DOHH2 (cell line): Measurements from ENCODE around the gene SCN7A.

Source experiments
- H3F3A ChIP-seq: fragments of 200-600 bp; sonication (generic), shearing (Covaris generic); 2 replicates; pipeline ENCODE4 v1.6.0; 2016; ENCODE audit warnings: antibody characterized with exemption, mild to moderate bottlenecking; ENCODE audit not compliant: control insufficient read depth, insufficient read depth
- H3K27ac ChIP-seq: fragments of 200-600 bp; sonication (generic); 2 replicates; pipeline ENCODE4 v1.5.1; 2014; ENCODE audit warnings: low read depth, mild to moderate bottlenecking, low read length, moderate library complexity
- H3K27me3 ChIP-seq: fragments of 200-600 bp; sonication (generic); 2 replicates; pipeline ENCODE4 v1.6.1; 2014; ENCODE audit warnings: mild to moderate bottlenecking, low read length, mixed read lengths; ENCODE audit not compliant: control insufficient read depth
- H3K36me3 ChIP-seq: fragments of 200-600 bp; sonication (generic); 2 replicates; pipeline ENCODE4 v1.6.1; 2014; ENCODE audit warnings: mild to moderate bottlenecking, low read length, moderate library complexity, mixed read lengths; ENCODE audit not compliant: control insufficient read depth
- H3K4me1 ChIP-seq: fragments of 200-600 bp; sonication (generic); 2 replicates; pipeline ENCODE4 v1.6.1; 2014; ENCODE audit warnings: mild to moderate bottlenecking, low read length, mixed read lengths; ENCODE audit not compliant: control insufficient read depth
- H3K4me2 ChIP-seq: fragments of 200-600 bp; sonication (generic); 2 replicates; pipeline ENCODE4 v1.6.0; 2014; ENCODE audit warnings: mild to moderate bottlenecking, low read length, moderate library complexity
- H3K4me3 ChIP-seq: fragments of 200-600 bp; sonication (generic); 2 replicates; pipeline ENCODE4 v1.5.1; 2014; ENCODE audit warnings: mild to moderate bottlenecking, low read length, mixed read lengths
- H3K79me2 ChIP-seq: fragments of 200-600 bp; sonication (generic); 2 replicates; pipeline ENCODE4 v1.6.1; 2014; ENCODE audit warnings: mild to moderate bottlenecking, low read length, mixed read lengths; ENCODE audit not compliant: control insufficient read depth
- H3K9me2 ChIP-seq: fragments of 200-600 bp; sonication (generic); replicated peaks from 2 replicates; pipeline ENCODE4 v1.6.1; 2014; ENCODE audit warnings: mild to moderate bottlenecking, low read length, mixed read lengths; ENCODE audit not compliant: control insufficient read depth
- H3K9me3 ChIP-seq: fragments of 200-600 bp; sonication (generic); 2 replicates; pipeline ENCODE4 v1.6.1; 2014; ENCODE audit warnings: antibody characterized with exemption, low read length, mixed read lengths; ENCODE audit not compliant: control insufficient read depth, insufficient read depth
- H4K20me1 ChIP-seq: fragments of 200-600 bp; sonication (generic); 2 replicates; pipeline ENCODE4 v1.6.0; 2014; ENCODE audit warnings: low read depth, mild to moderate bottlenecking, antibody characterized with exemption, low read length, moderate library complexity; ENCODE audit not compliant: control insufficient read depth, insufficient read depth
- CTCF ChIP-seq: fragments of 200-600 bp; sonication (generic); IDR thresholded peaks from one replicate; pipeline ENCODE4 v1.5.1; 2014; ENCODE audit warnings: antibody characterized with exemption, mild to moderate bottlenecking, low read depth, low read length; ENCODE audit not compliant: poor library complexity, severe bottlenecking
- EZH2phosphoT487 ChIP-seq: fragments of 200-600 bp; sonication (generic); IDR thresholded peaks from 2 replicates; pipeline ENCODE4 v1.6.1; 2017; ENCODE audit warnings: borderline replicate concordance, mild to moderate bottlenecking, antibody characterized with exemption, low read length, moderate library complexity, mixed read lengths

Gene SCN7A

GRCh38 chr2:166432331-166432730 is 61.7 kb downstream of the SCN7A start:
- H3K27ac ChIP-seq = no peak overlapping the region
- H3K79me2 ChIP-seq = no peaks in the 10 kb centered on the region
- TF ChIP-seq EZH2phosphoT487 = no peak
- TF ChIP-seq CTCF = no peak
- H4K20me1 ChIP-seq = no peaks in the 10 kb centered on the region
- no peak overlapping the region for H3K4me3 ChIP-seq
- H3K9me2 ChIP-seq = no peaks in the 10 kb centered on the region
- no peak overlapping the region for H3K4me2 ChIP-seq
- H3K4me1 ChIP-seq = no peaks in the 10 kb centered on the region
- H3F3A ChIP-seq = no peaks in the 10 kb centered on the region
- H3K9me3 ChIP-seq = no peaks in the 10 kb centered on the region
- no peaks in the 10 kb centered on the region for H3K27me3 ChIP-seq
- no peaks in the 10 kb centered on the region for H3K36me3 ChIP-seq

- no peaks in the 10 kb centered on the region for H3K9me2 ChIP-seq
- no peak overlapping the region for H3K4me3 ChIP-seq
- no peaks in the 10 kb centered on the region for H3F3A ChIP-seq
- H3K27me3 ChIP-seq = no peaks in the 10 kb centered on the region
- no peaks in the 10 kb centered on the region for H3K36me3 ChIP-seq
- no peaks in the 10 kb centered on the region for H4K20me1 ChIP-seq
- H3K9me3 ChIP-seq = no peaks in the 10 kb centered on the region
- H3K4me2 ChIP-seq = no peak overlapping the region
- no peak overlapping the region for H3K27ac ChIP-seq
- TF ChIP-seq CTCF = no peak
- no peak for TF ChIP-seq EZH2phosphoT487
- H3K79me2 ChIP-seq = no peaks in the 10 kb centered on the region
- no peaks in the 10 kb centered on the region for H3K4me1 ChIP-seq
Measured at GRCh38 chr2:166424841-166425240, 69.2 kb downstream of the SCN7A start.

GRCh38 chr2:166419616-166419934 is 74.5 kb downstream of the SCN7A start:
- Histone ChIP-seq H3K4me3 (no peak overlapping the region), H3K79me2 (no peaks in the 10 kb centered on the region), H3K27ac (no peak overlapping the region), H4K20me1 (no peaks in the 10 kb centered on the region), H3K4me2 (no peak overlapping the region), H3K36me3 (no peaks in the 10 kb centered on the region), H3K9me3 (no peaks in the 10 kb centered on the region), H3K27me3 (no peaks in the 10 kb centered on the region), H3F3A (no peaks in the 10 kb centered on the region), H3K9me2 (no peaks in the 10 kb centered on the region), H3K4me1 (no peaks in the 10 kb centered on the region)
- TF ChIP-seq EZH2phosphoT487 (no peak), CTCF (no peak)
